Thymus (tissue), 11 donors: ENCODE results near the gene SLC6A6. TPM values are rescaled to one million over a fixed set of nuclear protein-coding genes. Genes with fewer than 3 reads are reported as not detected.

Source experiments
- DNase-seq, 9 donors: peaks; one replicate each; pipeline ENCODE4 v3.0.0-alpha.2; 2013; ENCODE audit warnings: low spot score in 9 of 9, low read depth in 6 of 9, missing footprints in 1 of 9
- H3K27ac ChIP-seq, 2 donors: one replicate each; pipeline ENCODE4 v1.5.1; 2013; ENCODE audit warnings: control low read depth in 1 of 2, low read depth in 1 of 2, low read length in 1 of 2, mild to moderate bottlenecking in 1 of 2, moderate library complexity in 1 of 2
- H3K27me3 ChIP-seq, 2 donors: one replicate each; pipeline ENCODE4 v1.5.1; 2013; ENCODE audit warnings: low read length in 1 of 2; ENCODE audit not compliant: control insufficient read depth in 2 of 2, insufficient read depth in 1 of 2
- H3K36me3 ChIP-seq, 2 donors: one replicate each; pipeline ENCODE4 v1.5.1; 2013; ENCODE audit warnings: low read length in 1 of 2, mild to moderate bottlenecking in 1 of 2, moderate library complexity in 1 of 2; ENCODE audit not compliant: control insufficient read depth in 2 of 2, insufficient read depth in 2 of 2
- H3K4me1 ChIP-seq, 2 donors: one replicate each; pipeline ENCODE4 v1.5.1; 2013; ENCODE audit warnings: low read length in 2 of 2; ENCODE audit not compliant: control insufficient read depth in 2 of 2, insufficient read depth in 2 of 2
- H3K4me3 ChIP-seq, 2 donors: one replicate each; pipeline ENCODE4 v1.5.1; 2013; ENCODE audit warnings: low read length in 2 of 2, control low read depth in 1 of 2, mild to moderate bottlenecking in 1 of 2
- H3K9me3 ChIP-seq, 2 donors: one replicate each; pipeline ENCODE4 v1.5.1; 2013; ENCODE audit warnings: low read length in 1 of 2, mild to moderate bottlenecking in 1 of 2; ENCODE audit not compliant: control insufficient read depth in 2 of 2, insufficient read depth in 1 of 2
- whole genome bisulfite sequencing: extraction: QIAGEN DNeasy Blood & Tissue Kit; methylation state at CpG from one replicate; pipeline ENCODE4 v1.1.7; 2013; 5-methylcytosine and 5-hydroxymethylcytosine counted together
- polyA plus RNA-seq: library from polyadenylated mRNA; stranded (reverse); fragments of 200-250 nt; gene quantifications from one replicate; pipeline ENCODE4 v1.2.3, GENCODE V29; 2013
- total RNA-seq: library from RNA; stranded (reverse); fragments of 120-200 nt; gene quantifications from one replicate; pipeline ENCODE4 v1.2.4, GENCODE V29; 2013
- donor health status: healthy.

SLC6A6 gene
- total and polyA plus RNA-seq, 2 donors: 5.2 to 8.2 TPM

DNA sequence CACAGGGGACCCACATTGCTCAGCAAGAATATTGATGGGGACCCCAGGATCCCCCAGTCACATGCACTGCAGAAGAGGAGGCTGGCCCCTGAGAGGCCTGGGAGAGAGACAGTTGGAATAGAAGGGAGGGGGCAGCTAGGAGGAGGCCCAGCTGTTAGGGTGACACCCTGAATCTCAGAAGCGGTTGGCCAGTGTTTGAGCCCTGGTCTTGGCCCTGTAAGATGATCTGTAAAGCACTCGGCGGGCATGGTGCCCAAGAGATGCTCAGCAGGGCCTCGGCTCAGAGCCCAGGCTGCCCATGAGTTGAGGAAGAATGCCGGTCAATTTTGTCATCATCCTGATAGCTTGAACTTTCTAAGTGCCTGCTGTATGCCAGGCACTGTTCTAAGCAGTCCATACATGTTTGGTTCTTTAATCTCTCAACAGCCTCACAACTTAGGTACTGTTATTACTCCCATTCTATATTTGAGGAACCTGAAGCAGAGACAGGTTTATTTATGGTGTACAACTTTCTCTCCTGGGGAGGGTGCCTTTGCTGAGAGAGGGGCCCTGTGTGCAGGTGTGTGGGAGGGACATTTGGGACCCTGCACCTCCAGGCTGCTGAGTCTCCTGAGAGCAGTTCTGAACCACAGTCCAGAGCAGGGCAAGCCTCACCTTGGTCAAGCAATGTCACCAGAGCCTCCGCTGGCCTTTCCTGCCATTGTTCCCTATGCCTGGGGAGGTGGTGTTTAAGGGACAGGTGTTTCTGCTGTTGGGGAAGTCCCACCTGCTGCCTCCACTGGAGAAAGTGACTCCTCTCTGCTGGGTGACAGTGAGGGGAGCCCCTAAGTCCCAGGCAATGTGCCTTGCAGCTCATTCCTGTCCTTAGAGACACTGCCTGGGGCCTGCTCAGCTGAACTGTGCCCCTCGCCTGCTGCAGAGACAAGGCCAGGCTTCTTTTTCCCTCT, 26.0 kb downstream of the SLC6A6 start:
- WGBS: 96% methylated on average over 7 of the region's 7 CpGs
- H3K4me1 ChIP-seq: peaks cover 64 to 96% of the 10 kb centered on the region in 2 donors
- H3K9me3 ChIP-seq: no peaks in the 10 kb centered on the region

DNA sequence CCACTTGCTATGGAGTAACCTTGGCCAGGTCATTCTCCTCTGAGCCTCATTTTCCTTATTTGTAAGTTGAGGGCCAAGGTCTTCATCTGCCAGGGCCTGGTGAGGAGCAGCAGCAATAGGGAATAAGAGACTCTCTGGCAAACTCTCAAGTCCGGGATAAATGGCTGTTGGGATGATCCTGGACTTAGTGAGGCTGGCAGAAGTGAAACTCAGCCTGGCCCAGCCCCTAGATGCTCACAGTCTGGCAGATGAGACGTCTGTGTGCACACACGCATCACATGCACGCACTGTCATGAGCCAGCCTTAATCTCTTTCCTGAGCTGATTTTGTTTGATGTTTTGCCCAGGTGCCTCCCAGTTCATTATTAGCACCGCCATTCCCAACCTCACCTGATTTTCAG, 26.8 kb downstream of the SLC6A6 start:
- Histone ChIP-seq H3K4me1 (peaks cover 68 to 99% of the 10 kb centered on the region in 2 donors), H3K27me3 (no peaks in the 10 kb centered on the region), H3K9me3 (no peaks in the 10 kb centered on the region), H3K36me3 (peaks cover 0 to 5% of the 10 kb centered on the region in 2 donors), H3K27ac (peak overlapping the region in 1 of 2 donors; percentile 38), H3K4me3 (no peak overlapping the region)
- peak in 1 of 9 donors; percentile 40 for DNase-seq
- whole genome bisulfite sequencing: 86% methylated on average over 5 of the region's 5 CpGs

More for the DNA sequence above, 26.0 kb downstream of the SLC6A6 start:
- Histone ChIP-seq H3K27ac (peak overlapping the region; percentile 38 to 52), H3K27me3 (no peaks in the 10 kb centered on the region), H3K4me3 (no peak overlapping the region), H3K36me3 (peaks cover 0 to 3% of the 10 kb centered on the region in 2 donors)
- DNase-seq: no peak

DNA sequence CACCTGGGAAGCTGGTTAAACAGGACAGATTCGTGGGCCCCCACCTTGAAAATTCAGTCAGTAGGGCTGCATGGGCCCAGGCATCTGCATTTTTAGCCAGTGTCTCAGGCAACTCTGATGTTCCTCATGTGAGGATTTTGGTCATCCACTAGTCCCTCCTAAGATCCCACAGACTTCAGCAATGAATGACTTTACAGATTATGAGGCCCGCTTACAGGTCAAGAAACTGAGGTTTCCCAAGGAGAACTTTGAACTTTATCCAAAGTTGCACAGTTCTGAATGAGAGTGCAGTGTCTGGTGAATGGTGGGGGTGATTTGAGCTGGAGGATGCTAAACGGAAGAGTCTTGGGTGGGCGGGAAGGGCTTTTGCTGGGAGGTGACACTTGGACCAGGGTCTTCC, 27.2 kb downstream of the SLC6A6 start:
- no peak for DNase-seq
- Histone ChIP-seq H3K9me3 (no peaks in the 10 kb centered on the region), H3K36me3 (peaks cover 0 to 9% of the 10 kb centered on the region in 2 donors), H3K4me1 (peaks cover 67 to 99% of the 10 kb centered on the region in 2 donors), H3K27ac (no peak overlapping the region), H3K4me3 (no peak overlapping the region), H3K27me3 (no peaks in the 10 kb centered on the region)
- 95% methylated on average over 4 of the region's 4 CpGs for WGBS

DNA sequence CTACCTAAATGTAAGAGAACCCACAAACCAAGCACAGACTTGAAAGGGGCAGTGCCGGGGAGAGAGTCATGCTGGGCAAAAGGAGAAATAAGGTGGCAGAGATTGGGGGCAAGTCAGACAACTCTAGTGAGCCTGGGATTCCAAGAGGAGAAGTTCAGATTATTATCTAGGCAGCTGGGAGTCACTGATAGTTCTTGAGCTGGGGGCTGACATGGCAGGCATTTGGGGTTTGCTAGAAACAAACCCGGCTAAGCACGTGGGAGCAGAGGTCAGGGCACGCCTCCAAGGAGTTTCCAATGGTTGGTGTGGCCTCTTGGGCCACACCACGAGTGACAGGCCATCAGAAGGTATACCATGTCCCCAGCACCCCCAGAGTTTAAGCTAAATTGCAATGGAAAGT, 27.6 kb downstream of the SLC6A6 start:
- peaks cover 63 to 99% of the 10 kb centered on the region in 2 donors for H3K4me1 ChIP-seq

DNA sequence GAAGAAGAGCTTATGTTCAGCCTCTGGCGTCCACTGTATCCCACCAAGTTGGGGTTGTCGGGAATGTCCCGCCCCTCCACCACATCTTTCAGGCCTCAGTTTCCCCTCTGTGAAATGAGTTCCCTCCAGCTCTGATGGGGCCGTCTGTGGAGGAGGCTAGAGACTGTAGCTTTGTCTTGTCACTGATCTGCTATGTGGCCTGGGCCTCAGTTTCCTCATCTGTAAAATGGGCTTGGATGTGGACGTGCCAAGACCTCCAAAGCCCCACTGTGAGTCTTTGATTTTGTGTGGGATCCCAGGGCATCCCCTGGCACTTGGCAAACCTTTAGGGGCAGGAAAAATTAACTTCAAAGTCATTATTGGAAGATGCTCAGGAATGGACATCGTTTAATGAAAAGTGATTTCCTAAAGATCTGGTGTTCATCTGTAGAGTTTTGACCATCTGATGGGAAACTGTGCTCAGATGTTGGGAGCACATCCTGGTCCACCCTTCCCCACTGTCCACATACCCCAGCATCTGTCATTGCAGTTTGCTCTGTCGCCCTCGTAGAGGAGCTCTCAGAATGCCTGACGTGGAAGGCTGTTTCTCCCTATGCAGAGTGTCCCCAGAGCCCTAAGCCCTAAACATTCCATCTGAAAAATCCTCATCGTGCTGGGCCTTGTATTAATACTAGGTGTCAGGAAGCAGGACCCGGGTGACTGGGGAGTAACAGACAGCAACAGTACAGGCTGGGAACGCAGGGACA, 28.5 kb downstream of the SLC6A6 start:
- Histone ChIP-seq H3K9me3 (no peaks in the 10 kb centered on the region), H3K27me3 (no peaks in the 10 kb centered on the region), H3K4me3 (no peak overlapping the region), H3K27ac (peak overlapping the region; percentile 87 to 95), H3K4me1 (peaks cover 56 to 95% of the 10 kb centered on the region in 2 donors), H3K36me3 (peaks cover 0 to 9% of the 10 kb centered on the region in 2 donors)
- 76% methylated on average over 12 of the region's 12 CpGs for WGBS
- no peak for DNase-seq

More for the DNA sequence above, 27.6 kb downstream of the SLC6A6 start:
- Histone ChIP-seq H3K27ac (no peak overlapping the region), H3K36me3 (peaks cover 0 to 9% of the 10 kb centered on the region in 2 donors), H3K9me3 (no peaks in the 10 kb centered on the region), H3K27me3 (no peaks in the 10 kb centered on the region), H3K4me3 (no peak overlapping the region)
- DNase-seq: no peak
- WGBS: 73% methylated on average over 5 of the region's 5 CpGs

DNA sequence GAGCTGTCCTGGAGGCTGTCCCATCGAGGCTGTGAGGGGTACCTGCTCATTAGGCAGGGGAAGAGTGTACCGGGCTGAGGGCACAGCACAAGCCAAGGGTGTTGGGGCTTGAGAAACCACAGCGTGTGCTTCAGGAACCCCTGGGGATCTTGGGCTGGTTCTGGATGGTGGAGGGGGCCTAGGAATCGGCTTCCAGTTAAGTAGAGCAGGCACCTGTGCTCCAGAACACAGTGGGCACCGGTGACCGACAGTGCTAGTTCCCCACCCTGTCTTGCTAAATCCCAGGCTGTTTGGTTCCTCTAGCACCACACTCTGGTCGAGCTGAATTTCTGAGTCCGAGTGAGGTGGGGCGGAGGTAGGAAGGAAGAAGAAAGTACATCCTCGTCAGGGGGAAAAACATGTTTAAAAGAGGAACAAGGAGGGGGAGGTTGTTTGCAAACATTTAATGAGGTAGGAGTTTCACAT, 29.1 kb downstream of the SLC6A6 start:
- peaks cover 0 to 11% of the 10 kb centered on the region in 2 donors for H3K36me3 ChIP-seq
- WGBS: 12% methylated on average over 10 of the region's 10 CpGs
- H3K4me1 ChIP-seq: peaks cover 52 to 89% of the 10 kb centered on the region in 2 donors
- H3K27ac ChIP-seq: peak overlapping the region; percentile 87 to 95
- H3K9me3 ChIP-seq: no peaks in the 10 kb centered on the region
- peak in 1 of 9 donors; percentile 27 for DNase-seq
- H3K27me3 ChIP-seq: no peaks in the 10 kb centered on the region
- no peak overlapping the region for H3K4me3 ChIP-seq

DNA sequence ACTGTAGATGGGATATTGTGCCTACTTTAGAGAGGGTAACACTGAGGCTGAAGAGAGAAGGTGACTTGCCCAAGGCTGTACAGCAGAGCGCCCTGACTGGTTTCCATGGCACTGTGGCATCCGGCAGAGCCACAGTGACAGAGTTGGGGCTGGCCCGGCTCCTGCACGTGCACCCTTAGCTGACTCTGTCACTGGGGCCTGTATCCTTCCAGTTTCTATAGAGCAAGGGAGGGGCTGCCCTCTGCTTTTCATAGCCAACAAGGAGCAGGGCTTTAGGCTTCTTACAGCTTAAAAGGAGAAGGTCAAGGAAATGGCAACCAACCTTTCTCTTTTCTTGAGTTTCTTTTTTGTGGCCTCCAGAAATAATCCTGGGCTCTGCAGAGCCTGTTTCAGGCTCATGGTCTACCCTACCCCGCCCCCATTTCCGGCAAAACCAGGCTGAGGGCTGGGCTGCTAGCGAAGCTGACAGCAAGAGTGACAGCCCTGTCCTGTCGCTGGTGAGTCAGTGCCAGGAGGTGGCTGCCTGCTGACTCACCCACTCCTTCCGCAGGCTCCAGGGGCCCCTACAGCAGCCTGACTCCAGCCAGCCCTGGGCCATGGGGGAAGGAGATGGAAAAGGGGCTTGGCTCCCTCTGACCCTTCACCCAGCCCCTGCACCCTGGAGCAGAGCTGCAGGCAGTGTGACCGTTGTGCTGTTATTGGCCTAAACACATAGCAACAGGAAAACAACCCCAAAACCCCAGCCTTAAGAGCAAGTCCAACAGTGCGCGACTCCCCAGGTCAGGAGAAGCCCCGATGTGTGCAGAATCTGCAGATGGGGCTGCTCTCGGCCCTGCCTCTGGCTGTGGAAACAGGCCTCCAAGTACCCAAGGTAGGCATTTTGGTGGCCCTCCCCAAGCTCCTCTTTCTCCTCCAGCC, 29.8 kb downstream of the SLC6A6 start:
- whole genome bisulfite sequencing: 16% methylated on average over 14 of the region's 14 CpGs
- H3K36me3 ChIP-seq: peaks cover 0 to 12% of the 10 kb centered on the region in 2 donors
- no peaks in the 10 kb centered on the region for H3K27me3 ChIP-seq
- peak overlapping the region in 1 of 2 donors; percentile 3 for H3K4me3 ChIP-seq
- peak overlapping the region; percentile 87 to 95 for H3K27ac ChIP-seq
- H3K9me3 ChIP-seq: no peaks in the 10 kb centered on the region
- DNase-seq: peak; percentile 69 to 95 (median 84)
- peaks cover 52 to 83% of the 10 kb centered on the region in 2 donors for H3K4me1 ChIP-seq

DNA sequence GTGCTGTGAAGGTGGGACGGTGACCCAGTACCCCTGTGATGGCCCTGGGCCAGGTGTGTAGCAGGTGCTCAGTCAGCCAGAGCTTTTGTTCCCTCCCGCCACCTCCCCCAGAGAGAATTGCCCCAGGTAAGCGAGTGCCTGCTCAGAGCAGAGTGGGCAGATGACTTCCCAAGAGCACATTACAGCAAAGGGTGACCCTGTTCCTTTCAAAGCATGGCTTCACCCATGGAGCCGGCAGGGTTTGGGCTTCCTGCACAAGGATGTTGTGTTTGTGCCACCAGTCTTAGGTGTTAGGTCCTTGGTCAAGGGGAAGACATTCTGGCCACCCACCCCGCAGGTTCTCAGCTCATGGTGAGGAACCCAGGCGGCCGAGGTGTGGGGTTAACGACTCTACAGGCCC, 30.7 kb downstream of the SLC6A6 start:
- Histone ChIP-seq H3K4me3 (no peak overlapping the region), H3K9me3 (no peaks in the 10 kb centered on the region), H3K36me3 (peaks cover 0 to 12% of the 10 kb centered on the region in 2 donors), H3K27me3 (no peaks in the 10 kb centered on the region), H3K27ac (peak overlapping the region; percentile 87 to 95), H3K4me1 (peaks cover 52 to 73% of the 10 kb centered on the region in 2 donors)
- WGBS: 86% methylated on average over 8 of the region's 8 CpGs
- DNase-seq: peak in 1 of 9 donors; percentile 34
